Measurements from ENCODE around the gene CCDC171.

CCDC171 gene

DNA sequence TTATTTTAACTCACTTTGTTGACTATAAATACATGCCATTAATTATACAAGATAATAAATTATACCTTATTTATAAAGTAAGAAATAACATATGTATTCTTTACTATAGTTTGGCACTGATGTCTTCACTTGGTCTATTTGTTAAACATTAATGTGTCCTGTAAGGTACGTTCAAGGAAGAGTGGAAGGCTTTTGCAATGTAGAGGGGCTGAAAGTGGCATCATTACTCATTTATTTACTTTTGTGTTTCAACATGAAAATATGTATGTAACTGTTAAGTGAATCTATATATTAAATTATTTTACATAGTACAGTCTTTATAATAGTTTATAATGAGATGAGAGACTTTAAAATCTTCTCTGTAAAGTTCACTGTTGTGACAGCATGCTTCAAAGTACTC is 348.7 kb downstream of the CCDC171 start:
- no peak for DNase-seq

DNA sequence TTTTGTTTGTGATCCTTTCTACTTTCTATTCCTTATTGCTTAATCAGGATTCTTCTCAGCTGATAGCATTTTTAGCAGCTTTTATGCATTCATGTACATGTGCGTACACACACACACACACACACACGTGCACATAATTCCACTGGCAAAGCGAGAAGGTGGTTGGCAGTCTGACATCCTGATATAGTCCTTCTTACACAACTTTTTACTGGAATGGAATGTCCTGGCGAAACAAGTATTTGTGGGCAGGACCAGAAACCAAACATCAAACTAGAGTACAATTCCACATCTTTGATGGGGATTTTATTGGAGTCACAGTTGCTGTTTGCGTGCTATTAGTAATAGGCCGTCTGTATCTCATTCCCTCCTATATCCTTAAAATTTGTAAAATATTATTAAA is 356.5 kb downstream of the CCDC171 start:
- DNase-seq: no peak

DNA sequence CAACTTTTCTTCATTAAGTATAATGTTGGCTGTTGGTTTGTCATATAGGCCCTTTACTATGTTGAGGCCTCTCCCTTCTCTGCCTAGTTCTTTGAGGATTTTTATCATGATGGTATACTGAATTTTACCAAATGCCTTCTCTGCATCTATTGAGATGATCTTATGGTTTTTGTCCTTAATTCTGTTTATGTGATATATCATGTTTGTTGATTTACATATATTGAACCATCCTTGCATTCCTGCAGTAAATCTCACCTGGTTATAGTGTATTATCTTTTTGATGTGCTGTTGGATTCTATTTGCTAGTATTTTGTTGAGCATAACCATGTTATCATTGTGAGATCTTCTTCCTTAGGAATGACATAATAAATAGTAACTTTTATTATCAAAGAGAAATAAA is 362.9 kb downstream of the CCDC171 start:
- DNase-seq: no peak

DNA sequence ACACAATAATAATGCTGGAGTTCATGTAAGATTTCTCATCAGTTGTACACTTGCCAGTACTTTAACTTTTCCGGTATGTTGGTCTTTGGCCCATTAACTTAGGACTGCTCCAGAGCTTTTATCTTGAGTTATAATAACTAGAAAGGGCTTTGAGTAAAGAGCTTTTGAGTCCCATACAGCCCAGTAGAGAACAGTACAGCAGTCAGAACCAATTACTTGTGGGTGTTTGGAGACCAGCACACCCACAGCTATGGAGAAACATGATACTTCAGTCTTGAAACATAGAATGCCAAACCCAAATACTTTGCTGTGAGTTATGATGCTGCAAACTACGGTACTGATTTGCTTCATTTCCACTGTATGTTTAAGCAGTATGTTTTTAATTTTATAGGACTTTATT is 374.3 kb downstream of the CCDC171 start:
- DNase-seq: no peak

DNA sequence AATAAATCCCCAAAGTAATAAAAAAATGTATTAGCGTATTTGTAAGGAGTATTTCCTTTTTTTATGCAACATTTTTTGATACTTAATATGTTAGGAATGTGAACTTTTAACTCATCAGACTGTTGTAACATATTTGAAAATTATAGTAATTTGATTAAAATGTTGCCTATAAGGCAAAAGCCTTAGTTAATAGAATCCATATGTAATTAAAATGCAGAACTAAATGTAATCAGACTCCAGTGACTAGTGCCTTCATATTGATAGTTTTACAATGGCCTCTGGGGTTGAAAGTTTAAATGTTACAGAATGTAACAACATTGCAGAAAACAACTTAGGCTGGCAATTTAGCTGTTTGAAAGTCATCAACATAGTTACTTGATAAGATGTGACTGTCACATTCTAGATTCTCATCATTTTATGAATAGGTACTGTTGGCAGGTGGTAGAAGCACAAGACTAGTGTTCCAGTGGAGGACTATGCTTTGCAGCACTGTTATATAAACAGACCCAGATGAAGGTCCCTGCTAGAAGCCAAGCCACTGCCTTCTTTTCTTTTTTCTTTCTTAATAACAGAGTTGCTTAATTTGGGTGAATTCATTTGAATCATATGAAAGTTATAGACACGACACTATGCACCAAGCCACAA is 382.9 kb downstream of the CCDC171 start:
- DNase-seq: no peak

DNA sequence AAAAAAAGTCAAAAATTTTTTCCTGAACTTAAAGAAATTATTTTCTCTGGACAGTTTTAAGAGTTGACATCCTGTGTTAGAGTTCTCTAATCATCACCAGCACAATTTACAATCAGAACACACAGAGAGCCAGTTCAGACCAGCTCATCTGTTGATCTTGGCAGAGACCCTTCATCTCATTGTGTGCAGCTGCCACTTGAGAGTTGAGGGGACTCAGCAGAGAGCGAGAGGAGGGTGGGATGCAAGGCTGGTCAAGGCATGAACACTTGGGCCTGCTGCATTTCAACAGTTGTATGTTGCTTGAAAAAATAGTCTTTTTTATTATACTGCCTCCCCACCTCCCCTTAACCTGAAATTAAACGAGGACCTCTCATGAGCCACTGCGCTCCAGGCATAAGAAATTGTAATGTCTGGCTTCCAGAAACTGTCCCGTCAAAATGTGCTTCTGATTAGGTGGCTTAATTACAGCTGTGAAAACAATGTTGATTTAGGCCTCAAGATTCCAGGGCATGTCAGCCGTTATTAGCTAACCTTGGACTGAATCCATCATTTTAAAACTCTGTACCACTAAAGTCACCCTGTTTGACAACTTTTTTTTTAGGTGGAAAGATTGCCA is 383.6 kb downstream of the CCDC171 start:
- DNase-seq: no peak

DNA sequence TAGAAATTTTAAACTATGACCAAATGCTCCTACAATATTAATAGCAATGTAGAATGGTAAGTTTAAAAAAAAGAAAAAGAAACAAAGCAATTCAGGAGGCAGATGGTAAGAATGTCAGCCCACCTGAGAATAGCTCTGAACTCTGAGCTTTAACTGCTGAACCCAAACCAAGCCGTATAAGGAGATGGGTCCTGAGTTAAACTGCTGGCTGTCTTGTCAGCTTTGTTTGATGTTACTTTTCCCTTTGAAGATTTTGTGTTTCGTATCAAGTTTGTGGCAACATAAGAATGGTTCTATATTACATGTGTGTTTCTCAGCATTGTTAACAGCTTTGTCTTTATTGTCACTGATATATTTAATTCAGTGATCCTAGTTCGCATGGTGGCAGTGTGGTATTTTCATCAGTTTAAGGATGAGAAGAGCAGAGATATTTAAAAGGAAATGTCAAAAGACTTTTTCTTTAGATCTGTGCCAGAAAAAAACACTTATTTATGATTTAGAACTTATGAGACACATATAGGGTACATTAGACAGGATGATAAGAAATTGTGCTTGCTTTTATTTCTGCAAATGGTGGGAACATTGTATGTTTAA is 390.1 kb downstream of the CCDC171 start:
- no peak for DNase-seq

DNA sequence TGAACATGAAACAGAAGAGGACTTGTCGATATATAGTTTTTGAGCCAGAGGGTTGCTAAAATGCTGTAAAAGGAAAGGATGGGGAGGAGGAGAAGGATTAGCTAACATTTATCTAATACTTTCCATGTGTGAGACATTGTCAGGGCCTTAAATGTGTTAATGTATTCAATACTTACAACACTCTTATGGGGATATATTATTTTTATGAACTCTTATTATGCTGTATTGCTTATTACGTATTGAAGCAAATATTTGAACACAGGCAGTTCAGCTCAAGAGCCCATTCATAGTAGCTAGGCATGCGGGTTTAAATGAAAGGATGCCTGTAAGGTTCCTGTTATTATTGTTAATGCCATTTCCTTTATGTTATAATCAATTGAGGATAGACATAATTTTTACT is 391.5 kb downstream of the CCDC171 start:
- DNase-seq: no peak

DNA sequence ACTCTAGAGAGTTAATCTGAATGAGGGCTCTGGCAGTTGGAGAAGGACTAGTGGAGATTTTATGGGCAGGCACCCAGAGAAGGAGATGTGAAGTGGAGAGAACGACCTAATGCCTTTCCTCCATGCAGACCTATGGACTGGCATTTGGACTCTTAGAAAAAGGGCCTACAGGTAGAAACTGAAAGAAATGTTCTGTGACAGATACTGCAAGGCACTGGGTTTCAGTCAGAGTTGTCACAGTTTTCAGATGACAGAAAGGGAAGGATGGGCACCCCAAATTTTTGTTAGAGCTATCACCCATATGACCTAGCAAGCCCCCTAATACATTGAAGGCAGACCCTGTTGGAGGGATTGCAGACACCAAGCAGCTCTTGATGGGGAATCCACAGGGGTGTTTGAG is 406.8 kb downstream of the CCDC171 start:
- DNase-seq: no peak

DNA sequence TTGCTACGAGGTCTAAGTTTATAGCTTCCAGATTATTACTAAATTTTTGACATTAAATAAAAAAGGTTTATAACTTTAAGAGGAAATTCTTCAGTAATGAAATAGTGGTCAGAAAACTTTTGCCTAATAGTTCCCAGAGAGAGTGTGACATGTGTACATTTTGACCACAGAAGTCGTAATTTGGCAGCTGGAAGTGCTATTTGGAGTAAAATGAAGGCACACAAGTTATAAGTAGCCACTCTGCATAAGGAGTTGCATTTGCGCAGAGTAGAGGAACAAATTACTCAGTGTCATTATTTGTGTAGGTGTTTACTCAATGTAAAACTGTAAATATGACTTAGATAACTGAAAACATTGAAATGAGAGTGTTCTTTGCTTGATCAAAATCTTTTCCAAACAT is 408.4 kb downstream of the CCDC171 start:
- DNase-seq: no peak

DNA sequence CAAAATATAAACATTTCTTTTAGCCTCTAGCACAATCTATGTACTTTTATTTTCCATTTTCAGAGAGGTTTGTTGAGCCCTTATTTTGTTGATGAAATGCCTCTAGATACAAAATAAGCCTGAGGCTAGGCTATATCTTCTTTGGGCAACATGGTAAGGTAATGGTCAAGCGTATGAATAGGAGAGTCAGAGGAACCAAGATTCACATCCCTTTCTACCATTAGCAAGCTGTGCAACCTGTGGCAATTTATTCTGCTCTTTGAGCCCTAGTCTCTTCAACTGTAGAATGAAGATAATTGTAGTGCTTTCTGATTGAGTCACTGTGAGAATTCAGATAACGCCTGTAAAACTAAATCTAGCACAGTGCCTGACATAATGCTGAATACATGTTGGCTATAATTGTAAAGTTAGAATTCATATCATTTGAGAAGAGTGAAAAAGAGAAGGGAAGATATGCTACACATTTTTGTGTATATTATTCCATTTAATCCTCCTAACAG is 412.5 kb downstream of the CCDC171 start:
- DNase-seq: no peak

DNA sequence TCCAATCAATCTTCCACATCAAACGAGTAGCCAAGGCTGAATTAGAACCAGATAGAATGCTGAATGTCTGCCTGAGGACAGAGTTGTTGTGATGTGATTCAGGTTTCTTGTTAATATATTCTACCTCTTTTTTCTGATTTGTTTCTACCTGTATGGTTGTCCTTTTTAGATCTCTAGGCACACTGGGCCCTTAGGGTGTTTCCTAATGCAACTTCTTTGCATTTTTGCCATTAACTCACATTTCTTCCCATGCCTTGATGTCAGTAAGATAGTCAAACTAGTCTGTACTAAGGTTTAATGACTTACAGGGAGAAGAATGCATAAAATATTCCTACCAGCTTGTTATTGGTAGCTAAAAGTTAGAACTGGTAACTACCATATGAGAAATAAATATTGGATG is 413.6 kb downstream of the CCDC171 start:
- no peak for DNase-seq

DNA sequence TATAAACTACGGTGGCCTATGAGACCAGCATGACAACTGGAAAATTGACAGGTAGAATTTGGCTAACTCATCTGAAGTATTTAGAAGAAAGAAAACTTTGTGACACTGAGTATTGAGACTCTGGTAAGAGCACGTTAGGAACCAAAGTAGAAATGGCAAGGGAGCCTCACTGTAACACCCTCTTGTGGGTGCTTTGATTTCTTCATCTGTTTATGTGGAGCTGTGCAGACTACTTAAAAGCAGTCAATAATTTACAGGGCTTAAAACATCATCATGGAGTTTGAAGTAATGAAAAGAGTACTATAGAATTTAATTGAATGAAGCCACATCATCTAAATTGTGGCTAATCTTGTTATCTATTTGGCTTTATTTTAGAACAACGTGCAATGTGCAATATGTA is 414.2 kb downstream of the CCDC171 start:
- DNase-seq: no peak

DNA sequence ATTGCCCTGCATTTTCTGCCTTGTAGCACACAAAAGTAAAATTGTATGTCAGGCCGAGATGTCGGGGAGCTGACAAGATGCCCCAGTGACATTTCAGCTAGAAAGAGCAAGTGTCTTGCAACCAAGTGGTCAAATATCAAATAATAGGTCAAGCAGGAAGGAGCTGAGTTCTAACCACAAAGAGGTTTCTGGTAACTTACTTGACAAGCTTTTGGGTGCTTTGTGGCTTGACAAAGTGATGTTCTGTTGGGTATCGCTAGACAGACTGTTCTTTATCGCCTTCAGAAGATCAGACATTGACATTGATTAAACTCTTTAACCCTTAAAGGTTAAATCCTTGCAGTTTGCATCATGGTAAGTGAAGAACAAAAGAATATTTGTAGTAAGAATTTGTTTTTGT is 419.9 kb downstream of the CCDC171 start:
- no peak for DNase-seq

DNA sequence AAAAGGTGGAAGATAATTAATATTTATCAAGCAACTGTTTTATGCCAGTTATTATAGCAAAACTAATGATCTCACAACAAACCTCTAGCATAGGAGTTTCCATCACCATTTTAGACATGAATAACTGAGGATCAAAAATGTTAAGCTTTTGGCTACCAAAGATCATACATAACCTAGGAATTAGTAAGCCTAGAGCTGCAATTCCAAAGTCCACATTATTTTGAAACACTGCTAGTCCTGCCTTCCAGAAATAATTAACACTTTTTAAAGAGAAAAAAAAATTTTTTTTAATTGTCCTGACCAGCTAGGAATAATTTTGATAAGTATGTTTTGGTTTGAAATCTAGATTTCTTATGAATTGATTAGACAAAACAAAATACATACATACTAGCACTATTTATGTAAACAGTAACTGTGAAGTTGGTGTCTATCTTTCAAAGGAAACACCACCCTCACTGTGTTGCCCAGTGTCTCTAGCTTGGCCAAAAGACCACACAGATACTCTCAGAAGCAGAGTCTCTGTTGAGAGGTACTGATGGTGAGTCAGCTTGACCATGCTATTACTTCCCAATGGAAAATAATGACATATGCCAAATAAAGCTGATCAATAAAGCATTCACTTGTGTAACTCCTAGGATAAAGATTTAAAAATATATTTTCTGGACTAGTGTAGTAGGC is 422.4 kb downstream of the CCDC171 start:
- no peak for DNase-seq

DNA sequence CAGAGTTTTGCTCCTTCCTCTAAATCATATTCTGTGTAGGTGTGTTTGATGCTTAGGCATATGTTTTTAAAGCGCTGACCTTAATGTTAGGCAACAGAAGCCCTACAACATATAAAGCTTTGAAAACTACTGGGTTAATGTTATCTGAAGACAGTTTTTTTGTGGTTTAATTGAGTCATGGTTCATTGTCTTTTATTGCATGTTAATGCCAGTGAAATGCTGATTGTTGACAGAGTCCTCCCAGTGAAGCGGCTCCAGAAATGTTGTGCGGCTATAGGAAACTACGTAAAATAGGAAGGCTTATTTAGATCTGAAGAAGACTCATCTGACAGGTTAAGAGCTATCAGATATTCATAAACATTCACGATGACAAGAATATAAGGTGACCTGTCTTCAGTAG is 424.6 kb downstream of the CCDC171 start:
- DNase-seq: no peak

DNA sequence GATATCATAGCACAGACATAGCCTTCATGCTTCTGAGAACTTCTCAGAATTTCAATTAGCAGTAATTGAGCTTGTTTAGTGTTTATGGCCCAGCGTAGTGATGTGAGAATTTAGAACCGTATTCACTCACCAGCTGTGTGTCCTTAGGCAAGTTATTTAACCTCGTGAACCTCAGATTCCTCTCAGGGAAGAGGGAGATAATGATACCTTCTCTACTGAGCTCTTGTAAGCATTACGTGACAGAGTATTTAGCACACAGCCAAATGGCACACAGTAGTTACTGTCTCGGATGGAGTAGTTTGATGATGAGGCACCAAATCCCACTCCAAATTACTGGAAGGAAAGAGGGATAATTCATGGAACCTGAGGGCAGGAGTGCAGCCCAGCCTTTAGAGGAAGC is 429.3 kb downstream of the CCDC171 start:
- no peak for DNase-seq

DNA sequence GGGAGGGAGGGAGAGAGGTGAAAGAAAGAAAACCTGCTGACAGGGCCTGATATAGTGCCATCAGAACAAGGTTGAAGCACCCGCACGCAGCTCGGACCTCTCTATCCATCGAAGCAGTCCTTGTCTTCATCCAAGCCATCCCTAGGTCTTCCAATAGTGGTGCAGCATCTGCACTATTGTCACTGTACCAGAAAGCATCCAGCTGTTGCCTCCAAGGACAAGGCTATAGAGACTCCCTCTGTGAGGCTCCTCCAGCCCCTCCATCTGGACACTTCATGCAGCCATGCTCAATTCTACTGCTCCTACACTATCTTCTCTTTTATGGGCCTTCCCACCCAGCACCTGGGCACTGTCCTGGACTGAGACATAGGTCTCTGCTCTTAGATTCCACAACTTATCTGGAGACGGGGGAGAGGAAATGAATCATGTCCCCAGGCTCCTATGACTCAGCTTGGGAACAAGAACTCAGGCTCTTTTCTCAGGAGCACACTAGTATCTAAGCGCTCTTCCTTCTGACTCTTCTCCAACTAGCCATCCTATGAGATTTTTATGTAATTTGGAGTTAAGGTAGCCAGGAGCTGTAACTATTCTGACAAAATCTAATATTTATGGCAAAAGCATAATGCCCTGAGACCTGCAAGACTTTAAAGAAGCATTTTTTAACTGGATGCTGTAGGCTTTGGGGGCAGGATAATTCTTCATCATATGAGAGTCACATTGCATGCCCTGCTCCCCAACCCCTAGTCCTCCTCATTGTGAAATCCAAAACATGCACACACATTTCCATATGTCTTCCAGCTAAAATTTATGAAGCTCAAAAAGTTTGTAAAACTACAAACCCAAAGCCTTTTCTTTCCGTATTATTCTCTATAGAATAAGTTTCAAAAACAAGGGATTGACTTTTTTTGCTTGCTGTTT is 446.8 kb downstream of the CCDC171 start:
- DNase-seq: no peak

DNA sequence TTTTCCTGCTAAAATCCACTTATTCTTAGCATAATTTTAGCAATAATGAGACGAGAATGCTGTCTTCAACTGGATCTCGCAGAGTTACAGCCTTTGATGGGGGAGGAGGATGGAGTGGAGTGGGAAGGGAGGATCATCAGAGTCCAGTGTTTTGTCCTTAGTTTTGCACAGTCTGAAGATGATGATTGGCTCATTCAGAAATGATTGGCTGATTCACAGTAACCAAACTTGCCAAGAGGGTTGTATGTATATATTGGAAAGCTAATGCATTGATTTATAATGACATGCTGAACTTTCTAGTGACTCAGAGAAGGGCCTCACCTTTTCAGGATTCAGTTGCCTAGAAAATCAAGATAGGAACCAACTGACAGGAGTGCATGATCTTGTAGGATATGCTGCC is 448.0 kb downstream of the CCDC171 start:
- no peak for DNase-seq

DNA sequence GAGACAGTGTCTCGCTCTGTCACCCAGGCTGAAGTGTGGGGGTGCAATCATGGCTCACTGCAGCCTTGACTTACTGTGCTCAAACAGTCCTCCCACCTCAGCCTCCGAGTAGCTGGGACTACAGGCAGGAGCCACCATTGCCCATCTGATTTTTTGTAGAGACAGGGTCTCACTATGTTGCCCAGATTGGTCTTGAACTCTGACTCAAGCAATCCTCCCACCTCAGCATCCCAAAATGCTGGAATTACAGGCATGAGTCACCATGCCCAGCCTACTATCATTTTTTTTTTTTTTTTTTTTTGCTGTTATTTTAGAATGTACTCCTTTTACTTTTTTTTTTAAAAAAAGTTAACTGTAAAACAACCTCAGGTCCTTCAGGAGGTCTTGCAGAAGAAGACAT is 449.0 kb downstream of the CCDC171 start:
- DNase-seq: no peak

DNA sequence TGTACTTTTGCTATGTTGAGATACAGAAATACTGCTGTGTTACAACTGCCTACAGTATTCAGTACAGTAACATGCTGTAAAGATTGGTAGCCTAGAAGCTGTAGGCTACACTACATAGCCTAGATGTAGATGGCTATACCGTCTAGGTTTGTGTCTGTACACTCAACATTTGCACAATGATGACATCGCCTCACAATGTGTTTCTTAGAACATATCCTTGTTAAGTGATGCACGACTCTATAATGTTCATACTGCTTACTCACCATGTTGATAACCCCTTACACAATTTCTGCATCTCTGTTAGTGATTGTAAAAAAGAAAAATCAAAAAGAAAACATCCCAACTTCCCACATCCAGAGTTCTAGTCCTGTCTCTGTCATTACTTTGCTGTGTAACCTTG is 450.0 kb downstream of the CCDC171 start:
- DNase-seq: no peak

DNA sequence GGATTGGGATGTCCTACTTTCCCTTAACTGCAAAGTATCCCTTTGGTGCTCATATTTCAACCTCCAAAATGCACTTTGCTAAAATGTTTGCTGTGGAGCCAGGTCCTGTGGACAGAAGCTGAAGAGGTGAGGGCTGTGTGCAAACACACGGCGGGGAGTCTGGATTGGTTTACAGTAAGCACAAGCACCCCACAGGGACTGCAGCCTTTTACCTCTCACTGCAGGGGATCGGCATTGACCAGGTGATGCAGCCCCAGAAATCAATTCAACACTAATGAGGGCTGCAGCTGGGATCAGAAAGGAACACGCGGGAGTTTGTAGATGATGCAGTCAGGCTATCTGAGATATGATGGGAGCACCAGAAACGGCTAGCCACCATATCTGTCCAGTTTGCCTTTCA is 450.9 kb downstream of the CCDC171 start:
- DNase-seq: no peak

DNA sequence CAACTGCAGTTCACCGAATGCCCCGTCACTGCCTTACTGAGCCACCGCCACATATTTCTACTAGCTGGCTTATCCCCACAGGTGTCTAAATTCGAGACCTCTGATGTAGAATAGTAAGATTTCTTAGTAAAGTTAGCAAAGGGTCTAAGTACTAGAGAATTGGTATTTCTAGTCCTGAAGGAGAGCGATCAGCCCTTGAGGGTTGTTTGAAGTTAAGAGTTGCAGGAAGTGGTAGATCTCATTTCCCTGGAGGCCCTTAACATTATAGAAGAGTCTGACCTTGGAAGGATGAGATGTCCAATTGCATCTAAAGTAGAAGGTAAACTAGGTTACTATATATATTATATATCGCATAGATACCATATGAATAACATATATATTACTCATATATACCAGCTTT is 451.8 kb downstream of the CCDC171 start:
- DNase-seq: no peak
